HK-2 (cell line): ENCODE measurements around the gene ZNF81.
"Not testable (repeated sequence)": the region's sequence is repeated elsewhere in the genome, so short reads cannot be mapped to it uniquely, and the experiment has no call there.

Experiments
- DNase-seq: peaks from one replicate; pipeline ENCODE4 v3.0.0-alpha.2; 2018; ENCODE audit not compliant: unreplicated experiment

Gene ZNF81

DNA sequence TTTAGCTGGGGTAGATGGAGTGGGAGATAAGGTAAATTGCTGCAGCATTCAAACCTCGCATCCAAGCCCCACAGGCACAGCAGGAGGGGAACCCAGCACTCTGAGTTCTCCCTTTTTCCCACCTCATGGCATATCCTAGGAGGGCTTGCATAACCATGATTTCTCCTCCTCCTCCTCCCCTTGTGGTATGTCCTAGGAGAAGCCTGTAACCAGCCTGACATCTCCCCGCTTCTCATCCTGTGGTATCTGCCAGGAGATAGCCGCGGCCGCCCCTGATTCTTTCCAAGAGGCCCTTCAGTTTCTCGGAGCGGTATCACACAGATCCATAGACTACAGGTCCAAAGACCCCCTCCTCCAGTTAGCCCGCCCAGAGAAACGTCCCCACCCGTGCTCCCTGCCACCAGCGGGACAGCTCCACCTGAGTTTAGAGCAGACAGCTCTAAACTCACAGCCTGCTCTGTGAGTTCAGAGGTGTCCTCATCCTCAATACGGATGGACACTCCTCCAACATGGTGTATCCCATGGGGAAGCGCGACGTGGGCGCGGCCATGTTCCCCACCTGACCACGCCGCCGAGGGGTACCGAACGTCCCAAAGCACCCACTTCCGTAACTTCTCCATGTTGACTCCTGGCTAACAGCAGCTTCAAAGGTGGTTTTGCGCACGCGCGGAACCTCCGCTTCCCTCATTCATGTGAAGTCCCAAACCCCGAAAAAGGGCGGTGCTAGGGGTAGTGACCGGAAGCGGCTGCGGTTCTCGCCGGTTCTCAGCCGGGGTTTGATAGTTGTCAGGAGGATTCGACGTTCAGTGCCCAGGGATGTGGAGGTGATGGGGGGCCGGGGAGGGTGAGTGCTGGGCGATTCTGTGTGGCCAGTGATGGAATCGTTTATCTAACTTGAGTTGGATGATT lies at the start of gene ZNF81:
Gene ZNF81, plus strand, starts transcription at position 739 of the 909 bp plus-strand sequence. CDS start 9,366 bp downstream, outside the sequence.
- DNase-seq = peak; percentile 97

DNA sequence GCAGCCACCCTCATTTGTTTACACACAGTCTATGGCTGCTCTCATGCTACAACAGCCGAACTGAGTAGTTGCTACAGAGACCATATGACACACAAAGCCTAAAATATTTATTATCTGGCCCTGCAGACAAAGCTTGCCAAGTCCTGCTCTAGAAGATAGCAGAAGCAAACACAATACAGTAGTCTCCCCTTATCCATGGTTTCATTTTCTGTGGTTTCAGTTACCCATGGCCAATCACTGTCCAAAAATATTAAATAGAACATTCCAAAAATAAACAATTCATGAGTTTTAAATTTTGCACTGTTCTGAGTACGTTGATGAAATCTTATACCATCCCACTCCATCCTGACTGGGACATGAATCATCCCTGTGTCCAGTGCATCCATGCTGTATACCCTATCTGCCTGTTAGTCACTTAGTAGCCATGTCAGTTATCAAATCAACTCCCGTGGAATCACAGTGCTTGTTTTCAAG lies 40.2 kb upstream of the ZNF81 start:
- DNase-seq = no peak

DNA sequence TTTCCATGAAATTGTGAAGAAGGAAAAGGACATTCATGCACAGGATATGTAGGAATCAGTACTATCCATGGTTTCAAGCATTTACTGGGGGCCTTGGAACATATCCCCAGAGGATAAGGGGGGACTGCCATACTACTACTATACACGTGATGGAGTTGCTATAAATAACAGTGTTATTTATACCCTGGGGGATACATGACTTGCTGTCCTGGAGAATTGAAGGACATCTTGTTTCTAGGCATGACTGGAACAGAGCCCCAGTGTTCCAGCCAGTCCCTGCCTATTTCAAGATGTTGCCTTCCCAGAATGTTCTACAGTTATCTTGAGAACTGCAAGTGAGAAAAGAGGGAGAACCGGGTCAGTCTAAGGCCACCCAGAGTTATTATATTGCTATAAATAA lies 39.6 kb upstream of the ZNF81 start:
- DNase-seq = no peak

DNA sequence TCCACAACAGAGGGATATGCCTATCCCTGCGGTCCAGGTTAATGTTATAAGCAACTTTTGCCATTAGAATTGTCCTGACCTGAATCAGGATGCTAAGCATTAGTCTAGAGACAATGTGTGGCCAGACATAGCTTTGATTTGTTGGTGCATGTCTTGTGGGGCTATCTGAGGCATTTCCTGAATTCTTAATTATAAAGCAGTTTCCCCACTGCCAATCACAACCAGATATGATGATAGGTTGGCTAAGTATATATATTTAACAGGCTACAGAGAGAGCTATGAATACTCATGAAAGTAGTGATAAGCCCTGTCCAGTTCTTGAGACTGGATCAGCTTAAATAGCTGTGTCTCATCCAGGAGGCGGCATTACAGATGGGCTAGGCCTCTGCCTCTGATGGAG lies 37.8 kb upstream of the ZNF81 start:
- no peak for DNase-seq

DNA sequence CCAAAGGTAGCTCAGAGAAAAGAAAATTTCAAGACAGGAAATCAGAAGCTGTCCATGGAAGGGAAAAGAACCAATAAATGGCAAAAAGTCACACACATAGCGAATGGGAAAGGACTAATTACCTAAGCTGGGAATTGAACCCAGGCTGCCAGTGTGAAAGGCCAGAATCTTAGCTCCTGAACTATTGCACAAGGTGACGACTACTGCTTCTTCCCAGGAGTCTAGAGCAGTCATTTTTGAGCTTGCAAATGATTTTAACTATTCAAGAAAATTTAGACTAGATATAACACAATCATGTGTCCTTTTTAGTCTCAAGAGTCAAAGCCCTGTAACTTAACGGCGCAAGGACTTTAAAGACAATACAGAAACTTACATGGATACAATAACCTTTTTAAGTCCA lies 34.1 kb upstream of the ZNF81 start:
- no peak for DNase-seq

DNA sequence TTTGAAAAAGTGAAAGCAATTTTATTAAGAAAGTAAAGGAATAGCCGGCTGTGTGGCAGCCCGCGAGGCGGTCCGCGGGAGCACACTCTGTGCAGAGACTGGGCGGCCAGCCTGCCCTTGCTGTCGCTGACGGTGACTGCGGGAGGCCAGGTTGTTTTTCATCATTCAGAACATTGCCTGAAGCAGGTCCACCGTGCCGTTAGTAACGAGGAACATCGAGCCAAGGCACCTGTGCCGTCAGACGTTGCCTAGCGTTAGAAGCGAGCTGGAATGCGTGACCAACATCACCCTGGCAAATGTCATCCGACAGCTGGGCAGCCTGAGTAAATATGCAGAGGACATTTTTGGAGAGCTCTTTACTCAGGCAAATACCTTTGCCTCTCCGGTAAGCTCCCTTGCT lies 33.6 kb upstream of the ZNF81 start:
- not testable (repeated sequence) for DNase-seq

DNA sequence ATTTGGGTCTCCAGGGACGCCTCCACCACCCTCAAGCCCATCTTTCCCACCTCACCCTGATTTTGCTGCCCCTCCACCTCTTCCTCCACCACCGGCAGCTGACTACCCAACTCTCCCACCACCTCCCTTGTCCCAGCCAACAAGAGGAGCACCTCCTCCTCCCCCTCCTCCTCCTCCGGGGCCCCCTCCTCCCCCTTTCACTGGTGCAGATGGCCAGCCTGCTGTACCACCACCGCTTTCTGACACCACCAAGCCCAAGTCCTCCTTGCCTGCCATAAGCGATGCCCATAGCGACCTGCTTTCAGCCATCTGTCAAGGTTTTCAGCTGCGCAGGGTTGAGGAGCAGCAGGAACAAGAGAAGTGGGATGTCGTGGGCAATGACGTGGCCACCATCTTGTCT lies 32.4 kb upstream of the ZNF81 start:
- no peak for DNase-seq

DNA sequence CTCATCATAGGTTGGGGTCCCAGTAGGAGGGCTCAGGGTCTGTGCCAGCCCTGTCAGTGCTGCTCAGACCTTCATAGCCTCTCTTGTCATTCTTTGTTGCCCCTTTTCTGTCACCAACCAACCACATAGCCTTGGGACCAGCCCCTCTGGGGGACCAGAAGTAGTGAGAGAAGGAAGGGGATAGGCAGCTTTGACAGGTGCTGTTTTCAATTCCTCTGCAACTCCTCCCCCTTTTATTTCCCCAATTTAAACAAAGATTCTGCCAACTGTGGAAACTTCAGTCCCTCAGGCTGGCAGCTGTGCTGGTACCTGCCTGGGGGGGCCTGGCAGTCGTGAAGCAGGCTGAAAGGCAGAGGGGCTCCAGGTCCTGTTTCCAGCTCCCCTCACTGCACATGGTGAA lies 30.9 kb upstream of the ZNF81 start:
- DNase-seq = not testable (repeated sequence)

DNA sequence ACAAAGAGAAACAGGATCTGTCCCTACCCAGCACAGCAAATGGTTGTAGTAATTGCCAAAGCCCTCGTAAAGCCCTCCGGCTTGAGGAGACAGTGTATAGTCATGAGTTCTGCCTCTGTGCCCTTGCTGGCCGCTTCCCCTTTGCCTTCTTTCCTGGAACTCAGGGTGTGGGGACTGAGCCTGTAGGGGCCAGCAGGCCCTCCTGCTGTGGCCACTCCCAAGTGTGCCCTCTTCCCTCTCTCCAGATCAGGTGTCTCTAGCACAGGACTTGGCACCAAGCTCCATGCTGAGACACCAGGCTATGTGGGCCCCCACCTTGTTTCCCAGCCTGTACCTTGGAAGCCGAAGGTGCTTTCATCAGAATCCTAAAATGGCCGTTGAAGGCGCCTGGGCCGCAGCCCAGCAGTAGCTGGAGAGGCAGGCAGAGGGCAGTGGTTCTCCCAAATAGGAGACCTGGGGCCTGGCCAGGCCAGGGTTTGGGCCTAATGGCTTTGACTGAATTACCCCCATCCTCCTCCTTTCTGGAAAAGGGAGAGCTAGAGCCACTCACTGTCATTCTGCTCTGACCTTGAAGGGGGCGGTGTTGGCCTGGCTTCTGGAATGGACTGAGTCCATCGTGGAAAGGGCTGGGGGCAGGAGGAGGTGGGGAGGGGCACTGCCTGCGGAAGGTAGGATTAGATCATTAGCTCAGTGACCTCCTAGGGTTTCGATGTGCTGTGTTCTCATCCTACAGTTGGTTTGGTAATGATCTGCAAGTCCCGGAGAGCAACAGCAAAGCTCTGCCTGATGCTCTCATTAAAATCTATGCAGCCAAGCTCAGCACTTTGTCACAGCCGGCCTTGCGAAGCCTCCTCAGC lies 30.1 kb upstream of the ZNF81 start:
- not testable (repeated sequence) for DNase-seq

DNA sequence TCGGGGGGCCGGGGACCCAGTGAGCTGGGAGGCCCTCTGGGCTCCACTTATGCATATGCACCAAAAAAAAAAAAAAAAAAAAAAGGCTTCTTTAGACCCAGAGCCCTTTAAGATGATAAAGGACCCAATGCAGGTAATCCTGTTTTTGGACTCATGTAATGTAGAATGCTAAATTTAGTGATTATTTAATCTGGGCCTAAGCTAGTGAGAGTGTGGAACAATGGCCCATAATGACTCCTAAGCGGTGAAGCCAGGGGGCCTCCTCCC lies 29.5 kb upstream of the ZNF81 start:
- DNase-seq = not testable (repeated sequence)

DNA sequence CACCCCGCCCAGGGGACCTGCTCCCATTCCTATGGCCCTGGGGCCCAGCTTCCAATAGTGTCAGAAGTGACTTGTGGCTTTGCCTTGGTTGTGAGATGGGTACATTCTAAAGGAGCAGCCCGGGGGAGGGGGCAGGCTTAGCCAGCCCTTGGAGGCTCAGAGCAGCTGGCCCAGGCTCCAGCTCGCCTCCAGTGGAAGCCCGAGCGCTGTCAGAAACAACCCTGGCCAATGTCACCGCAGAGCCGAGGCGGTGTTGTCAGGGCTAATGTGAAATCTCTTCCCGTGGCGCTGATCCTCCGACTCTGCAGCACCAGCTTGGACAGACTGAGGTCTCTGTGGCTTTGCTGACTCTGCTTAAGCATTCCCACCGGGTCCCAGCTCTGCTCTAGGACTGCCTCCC lies 29.2 kb upstream of the ZNF81 start:
- DNase-seq = no peak

DNA sequence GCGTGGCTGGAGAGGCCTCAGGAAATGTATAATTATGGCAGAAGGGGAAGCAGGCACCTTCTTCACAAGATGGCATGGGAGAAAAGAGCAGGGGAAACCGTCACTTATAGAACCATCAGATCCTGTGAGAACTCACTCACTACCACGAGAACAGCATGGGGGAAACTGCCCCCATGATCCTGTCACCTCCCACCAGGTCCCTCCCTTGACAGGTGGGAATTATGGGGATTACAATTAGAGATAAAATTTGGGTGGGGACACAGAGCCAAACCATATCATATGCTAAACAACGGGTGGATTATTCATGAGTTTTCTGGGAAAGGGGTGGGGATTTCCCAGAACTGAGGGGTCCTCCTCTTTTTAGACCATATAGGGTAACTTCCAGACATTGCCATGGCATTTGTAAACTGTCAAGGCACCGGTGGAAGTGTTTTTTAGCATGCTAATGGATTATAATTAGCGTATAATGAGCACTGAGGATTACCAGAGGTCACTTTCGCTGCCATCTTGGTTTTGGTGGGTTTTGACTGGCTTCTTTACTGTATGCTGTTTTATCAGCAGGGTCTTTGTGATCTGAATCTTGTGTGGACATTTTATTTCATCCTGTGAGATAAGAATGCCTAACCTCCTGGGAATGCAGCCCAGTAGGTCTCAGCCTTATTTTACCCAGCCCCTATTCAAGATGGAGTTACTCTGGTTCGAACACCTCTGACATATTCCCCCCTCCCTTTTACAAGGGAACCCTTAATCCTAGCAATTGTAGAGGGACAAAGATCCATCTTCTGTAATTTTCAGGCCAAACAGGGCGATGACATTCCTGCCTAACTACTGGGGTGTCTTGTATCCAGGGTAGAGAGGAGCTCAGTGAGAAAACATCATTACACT lies 27.6 kb upstream of the ZNF81 start:
- no peak for DNase-seq

DNA sequence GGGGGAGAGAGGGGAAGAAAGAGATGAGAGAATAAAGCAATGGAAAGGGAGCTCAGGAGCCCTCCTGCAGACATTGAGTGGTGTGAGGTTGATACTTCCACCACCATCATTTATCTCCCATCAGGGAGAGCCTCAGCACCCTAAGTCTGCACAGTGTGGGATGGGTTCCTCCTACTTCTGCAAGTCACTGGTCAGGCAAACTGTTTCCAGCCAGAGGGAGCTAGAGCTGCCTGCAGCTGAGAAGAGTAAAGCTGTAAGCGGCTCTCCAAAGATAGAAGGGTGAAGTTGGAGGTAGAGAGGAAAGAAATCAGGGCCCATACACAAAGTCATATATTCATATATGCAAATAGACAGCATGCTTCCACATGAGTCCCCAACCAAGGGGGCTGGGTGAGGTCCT lies 21.9 kb upstream of the ZNF81 start:
- DNase-seq = no peak

DNA sequence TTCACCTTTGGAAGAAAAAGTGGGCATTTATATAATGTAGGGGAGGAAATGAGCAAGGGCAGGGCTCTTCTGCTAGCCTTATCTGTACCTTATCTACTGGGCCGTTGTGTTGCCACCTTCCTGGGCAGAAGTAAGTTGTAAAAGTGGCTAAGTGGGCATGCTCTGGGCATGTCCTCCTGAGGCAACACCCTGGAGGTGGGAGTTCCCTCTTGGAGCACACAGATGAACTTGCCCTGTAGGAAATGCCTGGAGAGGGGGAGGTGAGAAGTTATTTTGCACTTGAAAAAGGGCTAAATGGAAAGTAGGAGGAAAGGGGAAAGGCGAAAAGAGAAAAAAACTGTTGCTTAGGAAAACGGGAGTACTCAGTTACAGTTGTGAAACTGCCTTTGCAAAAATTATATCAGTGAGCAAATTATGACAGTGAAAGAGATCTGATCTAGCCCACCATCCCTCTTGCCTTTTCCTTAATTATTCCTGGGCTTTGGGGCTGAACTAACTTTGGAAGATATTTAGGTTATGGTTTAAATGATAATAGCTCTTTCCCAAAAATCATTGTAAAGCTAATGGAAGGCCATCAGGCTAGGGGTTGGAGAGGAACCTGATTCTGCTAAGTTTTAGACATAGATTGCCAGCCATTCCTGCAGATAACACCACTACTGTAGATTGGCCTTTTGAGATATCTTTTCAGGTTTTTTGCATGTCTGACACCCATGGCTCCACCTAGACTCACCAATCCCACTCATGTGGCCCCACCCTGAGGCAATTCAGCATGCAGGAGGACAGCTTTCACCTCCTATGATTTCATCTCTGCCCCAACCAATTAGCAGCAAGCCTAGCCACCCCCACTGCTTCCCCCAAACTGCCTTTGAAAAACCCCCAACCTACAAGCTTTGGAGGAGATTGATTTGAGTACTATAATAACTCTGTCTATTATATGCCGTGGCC lies 20.5 kb upstream of the ZNF81 start:
- DNase-seq = no peak

DNA sequence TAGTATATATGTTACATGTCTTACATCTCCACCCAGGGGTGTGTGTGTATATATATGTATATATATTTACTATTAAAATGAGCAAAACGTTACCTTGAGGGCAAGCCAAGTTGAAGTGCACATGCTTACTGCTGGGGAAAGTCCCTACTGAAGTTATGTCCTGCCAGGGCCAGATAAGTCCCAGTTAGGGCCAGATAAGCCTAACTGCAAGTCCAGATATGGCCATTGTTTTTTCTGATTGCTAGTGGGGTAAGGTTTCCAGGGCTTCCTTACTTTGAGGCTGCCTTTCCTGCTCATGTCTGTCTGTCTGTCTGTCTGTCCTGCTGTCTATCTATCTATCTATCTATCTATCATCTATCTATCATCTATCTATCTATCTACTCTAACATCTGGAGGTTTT lies 19.3 kb upstream of the ZNF81 start:
- no peak for DNase-seq

DNA sequence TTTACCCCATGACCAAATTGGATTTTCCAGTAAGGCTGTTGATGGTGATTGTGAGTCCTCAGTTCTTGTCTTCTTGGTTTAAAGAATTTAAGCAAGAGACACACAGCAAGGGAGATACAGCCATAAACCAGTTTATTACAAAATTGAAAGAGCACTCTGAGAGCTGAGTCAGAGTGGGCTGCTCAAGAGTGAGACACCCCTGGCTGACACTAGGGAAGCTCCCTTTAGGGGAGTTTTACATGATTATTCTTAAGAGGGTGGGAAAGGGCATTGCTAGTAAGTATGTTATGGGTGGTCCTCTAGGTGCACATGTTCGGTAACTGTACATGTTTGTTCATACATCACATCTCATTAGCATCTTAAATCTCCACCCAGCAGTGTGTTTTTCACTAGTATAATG lies 18.8 kb upstream of the ZNF81 start:
- DNase-seq = no peak

DNA sequence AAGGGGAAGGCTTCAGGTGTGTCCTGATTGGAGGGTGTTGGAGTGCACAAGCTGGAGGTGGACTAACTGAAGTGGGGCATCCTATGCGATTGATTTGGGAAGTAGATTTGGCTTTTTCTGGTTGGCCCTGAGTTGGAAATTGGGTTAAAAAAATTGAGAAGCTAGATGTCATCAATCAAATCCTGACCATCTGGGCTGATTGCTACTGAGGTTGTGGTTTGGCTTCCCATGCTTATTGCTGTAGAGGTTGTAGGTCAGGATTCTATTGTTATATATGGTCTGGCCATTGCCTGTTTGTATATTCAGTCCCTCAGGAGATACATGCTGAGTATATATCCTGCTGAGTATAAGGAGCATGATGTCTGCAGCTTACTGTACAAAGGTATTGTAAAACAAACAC lies 7.7 kb upstream of the ZNF81 start:
- no peak for DNase-seq

DNA sequence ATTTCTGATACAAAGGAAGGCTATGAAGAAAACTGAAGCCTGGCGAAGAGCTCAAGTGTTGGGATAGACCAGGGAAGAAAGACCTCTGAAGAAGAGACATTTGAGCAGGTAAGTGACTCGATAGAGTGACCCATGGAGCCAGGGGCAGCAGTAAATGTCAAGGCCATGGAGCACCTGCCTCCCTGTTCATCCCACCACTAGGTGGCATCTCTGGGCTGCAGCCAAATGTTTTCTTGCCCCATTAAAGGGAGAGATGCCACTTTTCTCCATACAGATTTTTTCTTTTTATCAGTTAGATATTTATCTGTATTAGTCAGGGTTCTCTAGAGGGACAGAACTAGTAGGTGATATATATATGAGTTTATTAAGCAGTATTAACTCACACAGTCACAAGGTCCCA lies 4.9 kb upstream of the ZNF81 start:
- peak; percentile 46 for DNase-seq

DNA sequence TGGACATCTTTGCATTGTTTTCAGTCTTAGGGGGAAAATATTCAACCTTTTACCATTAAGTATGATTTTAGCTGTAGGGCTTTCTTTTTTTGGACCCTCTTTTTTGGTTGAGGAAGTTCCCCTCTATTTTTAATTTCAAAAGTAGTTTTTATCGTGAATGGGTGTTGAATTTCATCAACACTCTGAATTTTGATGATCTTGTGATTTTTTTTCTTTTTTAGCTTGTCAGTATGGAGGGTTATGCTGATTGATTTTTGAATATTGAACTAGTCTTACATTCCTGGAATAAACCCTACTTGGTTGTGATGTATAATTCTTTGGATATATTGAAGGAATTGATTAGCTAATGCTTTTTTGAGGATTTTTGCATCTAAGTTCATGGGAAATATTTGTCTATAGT lies 1.7 kb downstream of the ZNF81 start:
- no peak for DNase-seq

DNA sequence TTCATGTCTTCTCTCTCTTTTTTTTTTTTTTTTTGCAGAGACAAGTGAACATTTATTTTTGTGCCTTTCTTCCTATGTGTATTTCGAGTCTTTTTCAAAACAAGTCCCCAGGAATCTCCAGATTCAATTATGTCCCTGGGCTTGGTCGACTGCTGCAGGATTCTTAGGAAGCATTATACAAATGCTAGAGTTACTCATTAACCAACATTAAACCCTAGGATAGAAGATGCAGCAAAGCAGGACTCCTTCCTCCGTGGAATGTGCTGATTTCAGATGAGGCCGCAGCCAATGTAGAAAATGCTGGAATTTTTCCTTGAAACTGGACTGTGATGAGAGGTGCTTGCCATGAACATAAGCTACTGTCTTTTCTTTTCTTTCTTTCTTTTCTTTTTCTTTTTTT lies 3.4 kb downstream of the ZNF81 start:
- DNase-seq = no peak

DNA sequence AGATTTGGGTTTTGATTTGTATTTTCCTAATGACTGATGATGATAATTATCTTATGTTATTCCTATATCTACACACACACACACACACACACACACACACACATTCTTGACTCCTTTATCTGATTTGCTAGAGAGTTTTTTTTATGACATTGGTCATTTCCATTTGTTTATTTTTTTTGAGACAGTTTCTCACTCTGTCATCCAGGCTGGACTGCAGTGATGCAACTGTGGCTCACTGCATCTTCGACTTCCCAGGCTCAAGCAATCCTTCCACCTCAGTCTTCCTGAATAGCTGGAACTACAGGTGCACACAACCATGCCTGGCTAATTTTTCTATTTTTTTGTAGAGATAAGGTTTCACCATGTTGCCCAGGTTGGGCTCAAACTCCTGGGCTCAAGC lies 6.7 kb downstream of the ZNF81 start:
- no peak for DNase-seq
